T-helper 1 cell treated with Interleukin-12 subunit alpha and Interleukin-12 subunit beta and Interleukin-4 antibody, amounts not matched to agents 30 μg/mL and 1 μg/mL, for 36 hours (primary cell): ENCODE results near the gene LYPD5.
"Not testable (repeated sequence)": the region's sequence is repeated elsewhere in the genome, so short reads cannot be mapped to it uniquely, and the experiment has no call there.

Experiments
- H3K27ac Mint-ChIP-seq: one replicate; pipeline ENCODE4 v1.8.0; 2021; ENCODE audit warnings: mild to moderate bottlenecking, mixed read lengths
- H3K27me3 Mint-ChIP-seq: one replicate; pipeline ENCODE4 v1.8.0; 2021; ENCODE audit warnings: low read depth, mixed read lengths
- H3K36me3 Mint-ChIP-seq: one replicate; pipeline ENCODE4 v1.8.0; 2021; ENCODE audit warnings: low read depth, mixed read lengths
- H3K4me1 Mint-ChIP-seq: one replicate; pipeline ENCODE4 v1.8.0; 2021; ENCODE audit warnings: low read depth, mixed read lengths
- H3K4me3 Mint-ChIP-seq: one replicate; pipeline ENCODE4 v1.8.0; 2021; ENCODE audit warnings: mild to moderate bottlenecking, moderate library complexity, mixed read lengths
- H3K9me3 Mint-ChIP-seq: one replicate; pipeline ENCODE4 v1.8.0; 2021; ENCODE audit warnings: mixed read lengths

LYPD5 gene

GRCh38 chr19:43814663-43815352, 12.6 kb upstream of the LYPD5 start:
- Mint-ChIP-seq H3K27ac (no peak overlapping the region), H3K4me1 (no peaks in the 10 kb centered on the region), H3K36me3 (no peaks in the 10 kb centered on the region), H3K4me3 (no peak overlapping the region), H3K27me3 (peaks cover 12% of the 10 kb centered on the region), H3K9me3 (peaks cover 8% of the 10 kb centered on the region)

GRCh38 chr19:43812688-43813087, 10.4 kb upstream of the LYPD5 start:
- Mint-ChIP-seq H3K36me3 (no peaks in the 10 kb centered on the region), H3K27me3 (peaks cover 10% of the 10 kb centered on the region), H3K4me1 (no peaks in the 10 kb centered on the region), H3K4me3 (no peak overlapping the region), H3K27ac (no peak overlapping the region), H3K9me3 (peaks cover 7% of the 10 kb centered on the region)

GRCh38 chr19:43812259-43812658, 10.0 kb upstream of the LYPD5 start:
- H3K27ac Mint-ChIP-seq = no peak overlapping the region
- no peaks in the 10 kb centered on the region for H3K36me3 Mint-ChIP-seq
- H3K4me3 Mint-ChIP-seq = no peak overlapping the region
- peaks cover 7% of the 10 kb centered on the region for H3K9me3 Mint-ChIP-seq
- peaks cover 12% of the 10 kb centered on the region for H3K27me3 Mint-ChIP-seq
- no peaks in the 10 kb centered on the region for H3K4me1 Mint-ChIP-seq

- Mint-ChIP-seq H3K27me3 (peaks cover 12% of the 10 kb centered on the region), H3K27ac (no peak overlapping the region), H3K4me3 (no peak overlapping the region), H3K9me3 (peaks cover 7% of the 10 kb centered on the region), H3K4me1 (no peaks in the 10 kb centered on the region), H3K36me3 (no peaks in the 10 kb centered on the region)
Measured at GRCh38 chr19:43811837-43812236, 9.6 kb upstream of the LYPD5 start.

- Mint-ChIP-seq H3K27ac (no peak overlapping the region), H3K4me1 (no peaks in the 10 kb centered on the region)
Measured at GRCh38 chr19:43809762-43810696, 7.8 kb upstream of the LYPD5 start.

GRCh38 chr19:43807651-43808050, 5.4 kb upstream of the LYPD5 start:
- Mint-ChIP-seq H3K9me3 (no peaks in the 10 kb centered on the region), H3K27me3 (peaks cover 15% of the 10 kb centered on the region), H3K36me3 (no peaks in the 10 kb centered on the region), H3K4me3 (no peak overlapping the region), H3K27ac (no peak overlapping the region), H3K4me1 (no peaks in the 10 kb centered on the region)

More at GRCh38 chr19:43809762-43810696, 7.8 kb upstream of the LYPD5 start:
- H3K27me3 Mint-ChIP-seq = peaks cover 18% of the 10 kb centered on the region
- no peaks in the 10 kb centered on the region for H3K36me3 Mint-ChIP-seq
- H3K4me3 Mint-ChIP-seq = no peak overlapping the region
- peaks cover 3% of the 10 kb centered on the region for H3K9me3 Mint-ChIP-seq

- H3K4me3 Mint-ChIP-seq = no peak overlapping the region
- peaks cover 15% of the 10 kb centered on the region for H3K27me3 Mint-ChIP-seq
- H3K4me1 Mint-ChIP-seq = no peaks in the 10 kb centered on the region
- H3K36me3 Mint-ChIP-seq = no peaks in the 10 kb centered on the region
- no peaks in the 10 kb centered on the region for H3K9me3 Mint-ChIP-seq
- no peak overlapping the region for H3K27ac Mint-ChIP-seq
Measured at GRCh38 chr19:43806848-43807247, 4.6 kb upstream of the LYPD5 start.

- not testable (repeated sequence) for H3K4me3 Mint-ChIP-seq, H3K36me3 Mint-ChIP-seq, H3K9me3 Mint-ChIP-seq, H3K4me1 Mint-ChIP-seq, H3K27ac Mint-ChIP-seq
- H3K27me3 Mint-ChIP-seq = peaks cover 15% of the 10 kb centered on the region
Measured at GRCh38 chr19:43806401-43806800, 4.2 kb upstream of the LYPD5 start.

- Mint-ChIP-seq H3K27me3 (peaks cover 18% of the 10 kb centered on the region), H3K27ac (no peak overlapping the region), H3K36me3 (no peaks in the 10 kb centered on the region), H3K4me3 (no peak overlapping the region), H3K9me3 (no peaks in the 10 kb centered on the region), H3K4me1 (no peaks in the 10 kb centered on the region)
Measured at GRCh38 chr19:43804432-43804831, 2.2 kb upstream of the LYPD5 start.

- Mint-ChIP-seq H3K4me3 (peak overlapping the region; percentile 65), H3K9me3 (no peaks in the 10 kb centered on the region), H3K27ac (no peak overlapping the region), H3K27me3 (peaks cover 11% of the 10 kb centered on the region), H3K4me1 (peaks cover 7% of the 10 kb centered on the region), H3K36me3 (no peaks in the 10 kb centered on the region)
Measured at GRCh38 chr19:43799502-43800142, 2.6 kb downstream of the LYPD5 start.

GRCh38 chr19:43798546-43799409, 3.5 kb downstream of the LYPD5 start:
- Mint-ChIP-seq H3K36me3 (no peaks in the 10 kb centered on the region), H3K4me3 (peak overlapping the region; percentile 65), H3K4me1 (peaks cover 7% of the 10 kb centered on the region), H3K9me3 (no peaks in the 10 kb centered on the region), H3K27me3 (peaks cover 14% of the 10 kb centered on the region), H3K27ac (no peak overlapping the region)

- Mint-ChIP-seq H3K36me3 (no peaks in the 10 kb centered on the region), H3K4me1 (peaks cover 7% of the 10 kb centered on the region), H3K27me3 (peaks cover 21% of the 10 kb centered on the region), H3K4me3 (peak overlapping the region; percentile 65), H3K27ac (no peak overlapping the region), H3K9me3 (no peaks in the 10 kb centered on the region)
Measured at GRCh38 chr19:43798026-43798545, 4.2 kb downstream of the LYPD5 start.

GRCh38 chr19:43797556-43797955, 4.7 kb downstream of the LYPD5 start:
- H3K27ac Mint-ChIP-seq = no peak overlapping the region
- peaks cover 7% of the 10 kb centered on the region for H3K4me1 Mint-ChIP-seq
- peaks cover 21% of the 10 kb centered on the region for H3K27me3 Mint-ChIP-seq
- peak overlapping the region; percentile 49 for H3K4me3 Mint-ChIP-seq
- no peaks in the 10 kb centered on the region for H3K36me3 Mint-ChIP-seq
- no peaks in the 10 kb centered on the region for H3K9me3 Mint-ChIP-seq

GRCh38 chr19:43797118-43797517, 5.1 kb downstream of the LYPD5 start:
- Mint-ChIP-seq H3K9me3 (no peaks in the 10 kb centered on the region), H3K4me3 (peak overlapping the region; percentile 49), H3K27ac (no peak overlapping the region), H3K36me3 (no peaks in the 10 kb centered on the region), H3K27me3 (peaks cover 21% of the 10 kb centered on the region), H3K4me1 (peaks cover 7% of the 10 kb centered on the region)
